HEK293 (cell line): ENCODE data around the gene MARCHF3.
A peak's percentile ranks its signal among the peaks of the same experiment; 100 is the strongest.

Experiments used
- CTCF ChIA-PET: fragments of 350-600 bp; formaldehyde crosslinking; extraction: SDS; loops from one replicate; lab custom pipeline; 2021; ENCODE audit warnings: antibody characterized with exemption; lab: Yijun Ruan, JAX
- POLR2A ChIA-PET: fragments of 300-600 bp; formaldehyde crosslinking; extraction: SDS; loops from one replicate; lab custom pipeline; 2020; ENCODE audit warnings: antibody characterized with exemption, inconsistent platforms; lab: Yijun Ruan, JAX
- H3K27ac ChIP-seq: fragments of 200-500 bp; sonication (Bioruptor generic); 2 replicates; pipeline ENCODE4 v1.5.1; 2014; ENCODE audit warnings: low read depth, low read length, control low read depth, inconsistent platforms; ENCODE audit errors: extremely low read depth
- H3K36me3 ChIP-seq, 2 experiments: fragments of 200-500 bp in 1 of 2; sonication (Bioruptor generic) in 1 of 2; 1 replicate in 1 of 2; 2 replicates in 1 of 2; pipeline ENCODE4 v1.5.1; 2014 to 2017; ENCODE audit warnings: inconsistent platforms in 2 of 2, low read length in 2 of 2; ENCODE audit not compliant: control insufficient read depth in 2 of 2, insufficient read depth in 1 of 2
- H3K4me1 ChIP-seq: fragments of 200-500 bp; sonication (Bioruptor generic); 2 replicates; pipeline ENCODE4 v1.5.1; 2014; ENCODE audit warnings: mild to moderate bottlenecking, low read length, inconsistent platforms; ENCODE audit not compliant: control insufficient read depth, insufficient read depth
- H3K4me3 ChIP-seq: 2 replicates; pipeline ENCODE4 v1.5.1; 2011; ENCODE audit warnings: low read depth, mild to moderate bottlenecking, control low read depth, low read length, moderate library complexity
- H3K9me3 ChIP-seq: fragments of 200-500 bp; sonication (Bioruptor generic); 2 replicates; pipeline ENCODE4 v1.5.1; 2014; ENCODE audit warnings: low read depth, low read length, inconsistent platforms; ENCODE audit not compliant: control insufficient read depth, insufficient read depth
- BCL11B ChIP-seq: fragments of 450-650 bp; formaldehyde crosslinking; IDR thresholded peaks from 2 replicates; pipeline ENCODE4 v1.5.1; 2016; ENCODE audit warnings: low read depth, missing biosample characterization, missing genetic modification characterization
- EGR2 ChIP-seq: fragments of 450-650 bp; formaldehyde crosslinking; IDR thresholded peaks from 2 replicates; pipeline ENCODE4 v1.5.1; 2016; ENCODE audit warnings: low read depth, missing biosample characterization, missing genetic modification characterization
- GLIS2 ChIP-seq: fragments of 450-650 bp; formaldehyde crosslinking; IDR thresholded peaks from 2 replicates; pipeline ENCODE4 v1.5.1; 2016; ENCODE audit warnings: missing biosample characterization, missing genetic modification characterization
- IKZF3 ChIP-seq: fragments of 450-650 bp; IDR thresholded peaks from 2 replicates; pipeline ENCODE4 v1.5.0; 2018; ENCODE audit warnings: missing biosample characterization, mild to moderate bottlenecking, missing genetic modification characterization, moderate library complexity
- OSR2 ChIP-seq: fragments of 450-650 bp; formaldehyde crosslinking; IDR thresholded peaks from 2 replicates; pipeline ENCODE4 v1.5.1; 2016; ENCODE audit warnings: missing biosample characterization, missing genetic modification characterization
- SCRT1 ChIP-seq: fragments of 450-650 bp; formaldehyde crosslinking; IDR thresholded peaks from 2 replicates; pipeline ENCODE4 v1.5.1; 2016; ENCODE audit warnings: missing biosample characterization, missing genetic modification characterization, borderline replicate concordance
- ZBTB20 ChIP-seq: fragments of 450-650 bp; formaldehyde crosslinking; IDR thresholded peaks from 2 replicates; pipeline ENCODE4 v1.5.1; 2016; ENCODE audit warnings: missing biosample characterization, missing genetic modification characterization
- ZFP69B ChIP-seq: fragments of 450-650 bp; formaldehyde crosslinking; IDR thresholded peaks from 2 replicates; pipeline ENCODE4 v1.5.1; 2016; ENCODE audit warnings: missing biosample characterization, missing genetic modification characterization
- ZNF112 ChIP-seq: fragments of 450-650 bp; formaldehyde crosslinking; IDR thresholded peaks from 2 replicates; pipeline ENCODE4 v1.5.0; 2017; ENCODE audit warnings: missing biosample characterization, missing genetic modification characterization
- ZNF140 ChIP-seq: fragments of 450-650 bp; formaldehyde crosslinking; IDR thresholded peaks from 2 replicates; pipeline ENCODE4 v1.5.1; 2016; ENCODE audit warnings: missing biosample characterization, missing genetic modification characterization
- ZNF184 ChIP-seq: fragments of 450-650 bp; IDR thresholded peaks from 2 replicates; pipeline ENCODE4 v1.5.1; 2018; ENCODE audit warnings: missing biosample characterization, mild to moderate bottlenecking, missing genetic modification characterization
- ZNF214 ChIP-seq: fragments of 450-650 bp; formaldehyde crosslinking; IDR thresholded peaks from 2 replicates; pipeline ENCODE4 v1.5.1; 2017; ENCODE audit warnings: missing biosample characterization, mild to moderate bottlenecking, missing genetic modification characterization, borderline replicate concordance
- ZNF223 ChIP-seq: fragments of 450-650 bp; formaldehyde crosslinking; IDR thresholded peaks from 2 replicates; pipeline ENCODE4 v1.5.1; 2016; ENCODE audit warnings: missing biosample characterization, missing genetic modification characterization
- ZNF239 ChIP-seq: fragments of 450-650 bp; formaldehyde crosslinking; IDR thresholded peaks from 2 replicates; pipeline ENCODE4 v1.5.1; 2016; ENCODE audit warnings: missing biosample characterization, missing genetic modification characterization
- ZNF266 ChIP-seq: fragments of 450-650 bp; formaldehyde crosslinking; IDR thresholded peaks from 2 replicates; pipeline ENCODE4 v1.5.1; 2016; ENCODE audit warnings: missing biosample characterization, missing genetic modification characterization, low read depth
- ZNF335 ChIP-seq: fragments of 450-650 bp; formaldehyde crosslinking; conservative IDR thresholded peaks from 2 replicates; pipeline ENCODE4 v1.5.1; 2016; ENCODE audit warnings: missing biosample characterization, missing genetic modification characterization
- ZNF394 ChIP-seq: fragments of 450-650 bp; formaldehyde crosslinking; IDR thresholded peaks from 2 replicates; pipeline ENCODE4 v1.5.1; 2016; ENCODE audit warnings: missing biosample characterization, missing genetic modification characterization, mild to moderate bottlenecking, moderate library complexity, borderline replicate concordance
- ZNF548 ChIP-seq: fragments of 450-650 bp; formaldehyde crosslinking; IDR thresholded peaks from 2 replicates; pipeline ENCODE4 v1.5.1; 2016; ENCODE audit warnings: missing biosample characterization, missing genetic modification characterization
- ZNF558 ChIP-seq: fragments of 450-650 bp; formaldehyde crosslinking; IDR thresholded peaks from 2 replicates; pipeline ENCODE4 v1.5.1; 2016; ENCODE audit warnings: missing biosample characterization, missing genetic modification characterization
- ZNF610 ChIP-seq: fragments of 450-650 bp; formaldehyde crosslinking; IDR thresholded peaks from 2 replicates; pipeline ENCODE4 v1.5.1; 2016; ENCODE audit warnings: missing biosample characterization, missing genetic modification characterization, borderline replicate concordance
- ZNF621 ChIP-seq: fragments of 450-650 bp; formaldehyde crosslinking; IDR thresholded peaks from 2 replicates; pipeline ENCODE4 v1.5.1; 2017; ENCODE audit warnings: missing biosample characterization, missing genetic modification characterization
- ZNF623 ChIP-seq: fragments of 450-650 bp; formaldehyde crosslinking; IDR thresholded peaks from 2 replicates; pipeline ENCODE4 v1.5.1; 2016; ENCODE audit warnings: missing biosample characterization, missing genetic modification characterization
- ZSCAN23 ChIP-seq: fragments of 450-650 bp; formaldehyde crosslinking; IDR thresholded peaks from 2 replicates; pipeline ENCODE4 v1.5.1; 2016; ENCODE audit warnings: missing biosample characterization, missing genetic modification characterization
- TF ChIP-seq, protein P1 (sequence below): fragments of 450-650 bp; formaldehyde crosslinking; IDR thresholded peaks from 2 replicates; pipeline ENCODE4 v1.5.1; 2016; ENCODE audit warnings: missing biosample characterization, missing genetic modification characterization
- TF ChIP-seq, protein P2 (sequence below): fragments of 450-650 bp; formaldehyde crosslinking; IDR thresholded peaks from 2 replicates; pipeline ENCODE4 v1.5.1; 2016; ENCODE audit warnings: missing biosample characterization, missing genetic modification characterization
- TF ChIP-seq, protein P3 (sequence below): fragments of 450-650 bp; IDR thresholded peaks from 2 replicates; pipeline ENCODE4 v1.5.1; 2018; ENCODE audit warnings: missing biosample characterization, missing genetic modification characterization

Gene MARCHF3

DNA sequence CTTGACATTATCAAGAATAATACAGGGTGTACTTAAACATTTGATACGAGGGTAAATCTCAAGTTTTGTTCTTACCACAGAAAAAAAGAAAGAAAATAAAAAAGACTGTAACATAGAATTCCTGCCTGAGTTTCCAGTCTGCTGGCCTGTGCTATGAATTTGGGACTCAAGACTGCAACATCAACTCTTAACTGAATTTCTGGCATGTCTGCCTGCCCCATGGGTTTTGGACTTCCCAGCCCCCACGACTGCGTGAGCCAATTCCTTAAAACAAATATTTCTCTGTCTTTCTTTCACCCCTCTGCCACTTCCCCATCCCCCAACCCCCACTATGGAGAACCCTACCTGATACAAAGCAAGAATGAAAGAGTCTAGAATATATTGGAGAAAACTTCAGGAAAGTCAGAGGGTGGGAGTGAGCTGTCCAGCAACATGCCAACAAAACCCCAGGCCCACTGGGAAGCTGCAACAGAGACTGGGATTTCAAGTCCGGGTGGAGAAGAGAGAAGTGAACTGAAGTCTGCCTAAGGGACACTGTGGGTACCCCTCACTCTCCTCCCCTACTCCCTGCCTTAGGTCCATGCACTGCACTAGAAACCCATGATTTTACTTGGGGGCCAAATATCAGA, 43.0 kb downstream of the MARCHF3 start:
- TF ChIP-seq, protein P1, sequence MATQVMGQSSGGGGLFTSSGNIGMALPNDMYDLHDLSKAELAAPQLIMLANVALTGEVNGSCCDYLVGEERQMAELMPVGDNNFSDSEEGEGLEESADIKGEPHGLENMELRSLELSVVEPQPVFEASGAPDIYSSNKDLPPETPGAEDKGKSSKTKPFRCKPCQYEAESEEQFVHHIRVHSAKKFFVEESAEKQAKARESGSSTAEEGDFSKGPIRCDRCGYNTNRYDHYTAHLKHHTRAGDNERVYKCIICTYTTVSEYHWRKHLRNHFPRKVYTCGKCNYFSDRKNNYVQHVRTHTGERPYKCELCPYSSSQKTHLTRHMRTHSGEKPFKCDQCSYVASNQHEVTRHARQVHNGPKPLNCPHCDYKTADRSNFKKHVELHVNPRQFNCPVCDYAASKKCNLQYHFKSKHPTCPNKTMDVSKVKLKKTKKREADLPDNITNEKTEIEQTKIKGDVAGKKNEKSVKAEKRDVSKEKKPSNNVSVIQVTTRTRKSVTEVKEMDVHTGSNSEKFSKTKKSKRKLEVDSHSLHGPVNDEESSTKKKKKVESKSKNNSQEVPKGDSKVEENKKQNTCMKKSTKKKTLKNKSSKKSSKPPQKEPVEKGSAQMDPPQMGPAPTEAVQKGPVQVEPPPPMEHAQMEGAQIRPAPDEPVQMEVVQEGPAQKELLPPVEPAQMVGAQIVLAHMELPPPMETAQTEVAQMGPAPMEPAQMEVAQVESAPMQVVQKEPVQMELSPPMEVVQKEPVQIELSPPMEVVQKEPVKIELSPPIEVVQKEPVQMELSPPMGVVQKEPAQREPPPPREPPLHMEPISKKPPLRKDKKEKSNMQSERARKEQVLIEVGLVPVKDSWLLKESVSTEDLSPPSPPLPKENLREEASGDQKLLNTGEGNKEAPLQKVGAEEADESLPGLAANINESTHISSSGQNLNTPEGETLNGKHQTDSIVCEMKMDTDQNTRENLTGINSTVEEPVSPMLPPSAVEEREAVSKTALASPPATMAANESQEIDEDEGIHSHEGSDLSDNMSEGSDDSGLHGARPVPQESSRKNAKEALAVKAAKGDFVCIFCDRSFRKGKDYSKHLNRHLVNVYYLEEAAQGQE = peak; percentile 62
- TF ChIP-seq ZNF610 (tag by site-specific recombination) (no peak), ZNF623 (no peak), SCRT1 (tag by site-specific recombination) (no peak), BCL11B (tag by site-specific recombination) (no peak), ZSCAN23 (tag by site-specific recombination) (no peak), GLIS2 (tag by site-specific recombination) (no peak)
- POLR2A ChIA-PET = no interaction called here
- Histone ChIP-seq H3K36me3 (no peaks in the 10 kb centered on the region), H3K9me3 (no peaks in the 10 kb centered on the region), H3K4me3 (no peak overlapping the region), H3K27ac (no peak overlapping the region), H3K4me1 (no peaks in the 10 kb centered on the region)
- CTCF ChIA-PET = no interaction called here

DNA sequence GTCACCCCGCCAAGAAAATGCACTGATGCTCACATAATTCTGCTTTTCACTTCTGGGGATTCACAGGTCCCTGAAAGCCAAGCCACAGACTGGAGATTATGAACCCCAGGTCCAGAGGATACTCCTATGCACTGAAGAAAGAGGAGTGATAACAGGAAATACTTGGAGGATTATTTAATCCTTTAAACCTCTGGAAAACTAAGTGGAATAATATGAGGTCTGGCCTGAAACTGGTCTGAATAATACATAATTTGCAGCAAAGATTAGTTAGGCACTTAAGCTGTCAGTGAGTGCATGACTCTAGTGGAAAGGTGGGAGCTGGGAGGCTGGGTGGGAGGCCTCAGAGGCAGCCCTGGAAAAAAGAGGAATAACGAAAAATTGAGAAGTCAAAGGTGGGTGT, 45.7 kb downstream of the MARCHF3 start:
- H3K4me1 ChIP-seq = no peaks in the 10 kb centered on the region
- H3K9me3 ChIP-seq = no peaks in the 10 kb centered on the region
- POLR2A ChIA-PET = no interaction called here
- H3K36me3 ChIP-seq = no peaks in the 10 kb centered on the region
- no peak overlapping the region for H3K4me3 ChIP-seq
- CTCF ChIA-PET = no interaction called here
- no peak overlapping the region for H3K27ac ChIP-seq
- TF ChIP-seq EGR2 (tag by site-specific recombination) = 0 out of 2 replicates have a peak, but pooled peaks have one; percentile 5
- TF ChIP-seq, protein P2, sequence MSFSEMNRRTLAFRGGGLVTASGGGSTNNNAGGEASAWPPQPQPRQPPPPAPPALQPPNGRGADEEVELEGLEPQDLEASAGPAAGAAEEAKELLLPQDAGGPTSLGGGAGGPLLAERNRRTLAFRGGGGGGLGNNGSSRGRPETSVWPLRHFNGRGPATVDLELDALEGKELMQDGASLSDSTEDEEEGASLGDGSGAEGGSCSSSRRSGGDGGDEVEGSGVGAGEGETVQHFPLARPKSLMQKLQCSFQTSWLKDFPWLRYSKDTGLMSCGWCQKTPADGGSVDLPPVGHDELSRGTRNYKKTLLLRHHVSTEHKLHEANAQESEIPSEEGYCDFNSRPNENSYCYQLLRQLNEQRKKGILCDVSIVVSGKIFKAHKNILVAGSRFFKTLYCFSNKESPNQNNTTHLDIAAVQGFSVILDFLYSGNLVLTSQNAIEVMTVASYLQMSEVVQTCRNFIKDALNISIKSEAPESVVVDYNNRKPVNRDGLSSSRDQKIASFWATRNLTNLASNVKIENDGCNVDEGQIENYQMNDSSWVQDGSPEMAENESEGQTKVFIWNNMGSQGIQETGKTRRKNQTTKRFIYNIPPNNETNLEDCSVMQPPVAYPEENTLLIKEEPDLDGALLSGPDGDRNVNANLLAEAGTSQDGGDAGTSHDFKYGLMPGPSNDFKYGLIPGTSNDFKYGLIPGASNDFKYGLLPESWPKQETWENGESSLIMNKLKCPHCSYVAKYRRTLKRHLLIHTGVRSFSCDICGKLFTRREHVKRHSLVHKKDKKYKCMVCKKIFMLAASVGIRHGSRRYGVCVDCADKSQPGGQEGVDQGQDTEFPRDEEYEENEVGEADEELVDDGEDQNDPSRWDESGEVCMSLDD (tag by site-specific recombination) = no peak
- TF ChIP-seq, all 188 proteins: peak for 1

DNA sequence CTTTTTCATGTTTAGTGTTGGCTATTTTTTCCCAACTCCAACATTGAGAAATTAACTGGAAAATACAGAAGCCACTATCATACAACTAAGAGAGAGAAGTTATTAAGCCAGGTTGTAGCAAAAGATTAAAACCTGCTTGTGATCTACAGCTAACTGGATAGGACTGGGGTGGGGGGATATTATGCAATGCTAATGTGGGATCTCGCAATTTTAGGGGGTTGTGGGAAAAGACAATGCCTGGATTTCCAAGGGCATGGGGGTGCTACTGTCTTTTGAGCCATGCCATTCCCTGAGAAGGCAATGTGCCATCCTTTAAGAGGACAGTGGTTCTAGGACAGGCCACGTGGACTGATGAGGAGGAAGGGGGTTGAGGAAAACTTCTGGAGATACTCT, 46.5 kb downstream of the MARCHF3 start:
- Histone ChIP-seq H3K27ac (no peak overlapping the region), H3K4me1 (no peaks in the 10 kb centered on the region), H3K4me3 (no peak overlapping the region), H3K36me3 (no peaks in the 10 kb centered on the region), H3K9me3 (no peaks in the 10 kb centered on the region)
- CTCF ChIA-PET = interaction anchor here (0.6 kb wide), 1 partner anchor 64 kb away, joined by 3 read pairs; no protein-coding TSS in a partner anchor
- TF ChIP-seq, protein P3, sequence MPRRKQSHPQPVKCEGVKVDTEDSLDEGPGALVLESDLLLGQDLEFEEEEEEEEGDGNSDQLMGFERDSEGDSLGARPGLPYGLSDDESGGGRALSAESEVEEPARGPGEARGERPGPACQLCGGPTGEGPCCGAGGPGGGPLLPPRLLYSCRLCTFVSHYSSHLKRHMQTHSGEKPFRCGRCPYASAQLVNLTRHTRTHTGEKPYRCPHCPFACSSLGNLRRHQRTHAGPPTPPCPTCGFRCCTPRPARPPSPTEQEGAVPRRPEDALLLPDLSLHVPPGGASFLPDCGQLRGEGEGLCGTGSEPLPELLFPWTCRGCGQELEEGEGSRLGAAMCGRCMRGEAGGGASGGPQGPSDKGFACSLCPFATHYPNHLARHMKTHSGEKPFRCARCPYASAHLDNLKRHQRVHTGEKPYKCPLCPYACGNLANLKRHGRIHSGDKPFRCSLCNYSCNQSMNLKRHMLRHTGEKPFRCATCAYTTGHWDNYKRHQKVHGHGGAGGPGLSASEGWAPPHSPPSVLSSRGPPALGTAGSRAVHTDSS (tag by site-specific recombination) = no peak
- TF ChIP-seq ZNF184 = no peak
- TF ChIP-seq IKZF3 (tag by site-specific recombination) = no peak
- no peak for TF ChIP-seq ZBTB20 (tag by site-specific recombination)
- no peak for TF ChIP-seq ZNF223 (tag by site-specific recombination)
- no peak for TF ChIP-seq ZNF214 (tag by site-specific recombination)
- TF ChIP-seq ZNF112 (tag by site-specific recombination) = no peak
- TF ChIP-seq ZNF548 (tag by site-specific recombination) = no peak
- TF ChIP-seq ZNF558 (tag by site-specific recombination) = no peak
- no peak for TF ChIP-seq ZNF140 (tag by site-specific recombination)
- no peak for TF ChIP-seq OSR2 (tag by site-specific recombination)
- no peak for TF ChIP-seq ZNF335 (tag by site-specific recombination)
- no peak for TF ChIP-seq ZNF266 (tag by site-specific recombination)
- TF ChIP-seq EGR2 (tag by site-specific recombination) = no peak
- no peak for TF ChIP-seq ZFP69B (tag by site-specific recombination)
- TF ChIP-seq ZNF394 (tag by site-specific recombination) = no peak
- no peak for TF ChIP-seq ZNF239 (tag by site-specific recombination)
- TF ChIP-seq ZNF621 (tag by site-specific recombination) = no peak
- POLR2A ChIA-PET = no interaction called here
